H1 (cell line): Measurements from ENCODE around the gene GINS2. TPM values are rescaled to one million over a fixed set of nuclear protein-coding genes. Genes with fewer than 3 reads are reported as not detected.

Source experiments
- CHD7 ChIP-seq: fragments of 300-600 bp; sonication (generic); IDR thresholded peaks from 2 replicates; pipeline ENCODE4 v1.7.1; 2012; ENCODE audit warnings: low read length, moderate library complexity, mild to moderate bottlenecking, inconsistent platforms; ENCODE audit not compliant: insufficient replicate concordance
- CTCF ChIP-seq, 3 experiments: IDR thresholded peaks; 1 replicate in 2 of 3; 2 replicates in 1 of 3; pipeline versions ENCODE4 v1.5.1 to v1.6.1; 2011; ENCODE audit warnings: low read length in 3 of 3, mild to moderate bottlenecking in 3 of 3, inconsistent platforms in 2 of 3, low read depth in 1 of 3, moderate library complexity in 1 of 3; ENCODE audit not compliant: insufficient read depth in 1 of 3; ENCODE audit errors: control extremely low read depth in 1 of 3
- TCF12 ChIP-seq: IDR thresholded peaks from 2 replicates; pipeline ENCODE4 v1.6.1; 2011; ENCODE audit warnings: low read depth, mild to moderate bottlenecking, low read length
- YY1 ChIP-seq: IDR thresholded peaks from 2 replicates; pipeline ENCODE4 v1.6.1; 2011; ENCODE audit warnings: low read depth, mild to moderate bottlenecking, low read length
- polyA plus RNA-seq, 7 experiments: library from polyadenylated mRNA; depleted of rRNA in 3 of 7; stranded (reverse) in 5 of 7; unstranded in 2 of 7; fragments of >200 nt in 5 of 7; fragments of 200-250 nt in 2 of 7; gene quantifications; 1 replicate in 5 of 7; 2 replicates in 1 of 7; 4 replicates in 1 of 7; pipeline versions ENCODE4 v1.2.1 to v1.2.3, GENCODE V29; 2011 to 2013; ENCODE audit warnings: missing spikeins in 2 of 7, mixed read lengths in 2 of 7
- total RNA-seq: library from RNA; stranded (reverse); fragmentation: NEBNext Ultra II Directional; extraction: Animal tissue kit (Norgen Biotek cat#: 25700); gene quantifications from 2 replicates; pipeline ENCODE4 v1.2.1, GENCODE V29; 2021

The GINS2 gene
- total and polyA plus RNA-seq, 2 of the 8 experiments (the other 6 are each of a cell fraction or from before 2014, with no cell fraction given), result 29.4 to 59.1 TPM

GRCh38 chr16:85724126-85724879 is 35.5 kb upstream of the GINS2 start (continued):
- TF ChIP-seq CTCF (IDR thresholded peaks at IDR 0.05; ENCODE audit: control extremely low read depth in 1 of 3, insufficient read depth in 1 of 3, low read depth in 1 of 3, low read length in 3 of 3) (no peak), TCF12 (no peak), YY1 (no peak), CHD7 (no peak)
